OCI-LY7 (cell line): ENCODE results near the gene STXBP5.

ENCODE experiments used
- EZH2phosphoT487 ChIP-seq: fragments of 200-600 bp; sonication (generic); IDR thresholded peaks from 2 replicates; pipeline ENCODE4 v1.6.1; 2018; ENCODE audit warnings: low read depth, borderline replicate concordance, mild to moderate bottlenecking, mixed run types, antibody characterized with exemption, low read length, moderate library complexity, mixed read lengths
- TF ChIP-seq, protein P1 (sequence below): fragments of 200-600 bp; sonication (generic); conservative IDR thresholded peaks from 2 replicates; pipeline ENCODE4 v1.5.1; 2014; ENCODE audit warnings: mild to moderate bottlenecking, antibody characterized with exemption, low read length, moderate library complexity, mixed read lengths

DNA sequence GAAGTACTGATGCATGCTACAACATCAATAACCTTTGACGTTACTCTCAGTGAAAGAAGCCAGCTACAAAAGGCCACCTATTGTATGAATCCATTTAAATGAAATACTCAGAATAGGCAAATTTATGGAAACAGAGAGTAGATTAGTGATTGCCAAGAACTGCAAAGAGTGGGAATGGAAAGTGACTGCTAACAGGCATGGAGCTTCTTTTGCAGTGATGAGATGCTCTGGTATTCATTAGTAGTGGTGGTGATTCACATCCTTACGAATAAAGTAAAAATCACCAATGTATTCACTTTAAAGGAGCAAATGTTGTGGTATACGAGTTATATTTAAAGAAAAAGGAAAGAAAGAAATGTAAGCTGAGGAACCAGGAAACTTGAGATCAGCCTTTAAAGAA lies 177.5 kb downstream of the STXBP5 start:
- TF ChIP-seq, protein P1, sequence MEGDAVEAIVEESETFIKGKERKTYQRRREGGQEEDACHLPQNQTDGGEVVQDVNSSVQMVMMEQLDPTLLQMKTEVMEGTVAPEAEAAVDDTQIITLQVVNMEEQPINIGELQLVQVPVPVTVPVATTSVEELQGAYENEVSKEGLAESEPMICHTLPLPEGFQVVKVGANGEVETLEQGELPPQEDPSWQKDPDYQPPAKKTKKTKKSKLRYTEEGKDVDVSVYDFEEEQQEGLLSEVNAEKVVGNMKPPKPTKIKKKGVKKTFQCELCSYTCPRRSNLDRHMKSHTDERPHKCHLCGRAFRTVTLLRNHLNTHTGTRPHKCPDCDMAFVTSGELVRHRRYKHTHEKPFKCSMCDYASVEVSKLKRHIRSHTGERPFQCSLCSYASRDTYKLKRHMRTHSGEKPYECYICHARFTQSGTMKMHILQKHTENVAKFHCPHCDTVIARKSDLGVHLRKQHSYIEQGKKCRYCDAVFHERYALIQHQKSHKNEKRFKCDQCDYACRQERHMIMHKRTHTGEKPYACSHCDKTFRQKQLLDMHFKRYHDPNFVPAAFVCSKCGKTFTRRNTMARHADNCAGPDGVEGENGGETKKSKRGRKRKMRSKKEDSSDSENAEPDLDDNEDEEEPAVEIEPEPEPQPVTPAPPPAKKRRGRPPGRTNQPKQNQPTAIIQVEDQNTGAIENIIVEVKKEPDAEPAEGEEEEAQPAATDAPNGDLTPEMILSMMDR, result no peak
- TF ChIP-seq EZH2phosphoT487, result no peak
